K562 (cell line): ENCODE measurements around the gene KPNA1. TPM values are rescaled to one million over a fixed set of nuclear protein-coding genes. Genes with fewer than 3 reads are reported as not detected.

Experiments
- EWSR1 ChIP-seq: fragments of 450-650 bp; IDR thresholded peaks from 2 replicates; pipeline ENCODE4 v1.6.1; 2018; ENCODE audit warnings: borderline replicate concordance, mild to moderate bottlenecking, low read depth, moderate library complexity; ENCODE audit not compliant: partially characterized antibody
- KHSRP ChIP-seq: fragments of 450-650 bp; IDR thresholded peaks from 2 replicates; pipeline ENCODE4 v1.6.1; 2017
- MAFF ChIP-seq: IDR thresholded peaks from 2 replicates; pipeline ENCODE4 v1.6.1; 2012; ENCODE audit warnings: low read length, improper control_type of control experiment
- NR2C1 ChIP-seq, 2 experiments: fragments of 450-650 bp; IDR thresholded peaks; 2 replicates each; pipeline ENCODE4 v1.6.1; 2017; ENCODE audit warnings: mild to moderate bottlenecking in 2 of 2, antibody characterized with exemption in 1 of 2, inconsistent platforms in 1 of 2, missing compliant biosample characterization in 1 of 2, missing genetic modification characterization in 1 of 2
- OTX1 ChIP-seq: fragments of 450-650 bp; formaldehyde crosslinking; IDR thresholded peaks from 2 replicates; pipeline ENCODE4 v1.4.0; 2022; ENCODE audit warnings: mild to moderate bottlenecking
- POU5F1 ChIP-seq: fragments of 150-350 bp; IDR thresholded peaks from 2 replicates; pipeline ENCODE4 v1.6.1; 2014; ENCODE audit warnings: borderline replicate concordance, low read length, low read depth, mild to moderate bottlenecking; ENCODE audit not compliant: partially characterized antibody
- PREB ChIP-seq: sonication (generic); formaldehyde crosslinking; IDR thresholded peaks from 2 replicates; pipeline ENCODE4 v1.8.1; 2023; ENCODE audit warnings: mild to moderate bottlenecking, missing genetic modification reagents
- RBM14 ChIP-seq: fragments of 200-400 bp; formaldehyde crosslinking; IDR thresholded peaks from 2 replicates; pipeline ENCODE4 v1.6.1; 2018; ENCODE audit warnings: low read depth, mild to moderate bottlenecking, low read length, moderate library complexity, borderline replicate concordance; ENCODE audit not compliant: insufficient read depth
- TAF7 ChIP-seq: fragments of 450-650 bp; IDR thresholded peaks from 2 replicates; pipeline ENCODE4 v1.6.1; 2016; ENCODE audit warnings: missing genetic modification characterization, missing compliant biosample characterization
- ZBTB5 ChIP-seq: fragments of 450-650 bp; IDR thresholded peaks from 2 replicates; pipeline ENCODE4 v1.6.1; 2017; ENCODE audit warnings: antibody characterized with exemption
- ZNF445 ChIP-seq: fragments of 250-450 bp; sonication (Bioruptor Pico); IDR thresholded peaks from 2 replicates; pipeline ENCODE4 v1.4.0; 2020; ENCODE audit warnings: low read depth, mild to moderate bottlenecking, moderate library complexity
- ZZZ3 ChIP-seq: fragments of 450-650 bp; IDR thresholded peaks from 2 replicates; pipeline ENCODE4 v1.6.1; 2016; ENCODE audit warnings: antibody characterized with exemption, mild to moderate bottlenecking, moderate library complexity
- polyA plus RNA-seq, 8 experiments: library from polyadenylated mRNA; depleted of rRNA in 4 of 8; stranded (reverse) in 5 of 8; unstranded in 3 of 8; fragments of >200 nt; fragmentation: Nextera tagmentation in 2 of 8; fragmentation: Illumina TruSeq in 1 of 8; extraction: Ambion mirVana in 2 of 8; extraction: Trizol in 1 of 8; gene quantifications; 2 replicates each; pipeline versions ENCODE4 v1.2.1 to v1.2.3, GENCODE V29; 2011 to 2014; ENCODE audit warnings: inconsistent platforms in 1 of 8, missing spikeins in 1 of 8
- total RNA-seq, 7 experiments: library from RNA; depleted of rRNA in 6 of 7; stranded (reverse); fragments of >200 nt in 6 of 7; fragmentation: Illumina TruSeq in 2 of 7; extraction: Trizol in 2 of 7; gene quantifications; 2 replicates each; pipeline versions ENCODE4 v1.2.1 to v1.2.3, GENCODE V29; 2011 to 2021; ENCODE audit warnings: low replicate concordance in 1 of 7
- TF ChIP-seq, protein P1 (sequence below): fragments of 450-650 bp; IDR thresholded peaks from 2 replicates; pipeline ENCODE4 v1.6.1; 2016; ENCODE audit warnings: borderline replicate concordance
- TF ChIP-seq, protein P2 (sequence below): fragments of 450-650 bp; IDR thresholded peaks from 2 replicates; pipeline ENCODE4 v1.6.1; 2017; ENCODE audit warnings: antibody characterized with exemption, mild to moderate bottlenecking

Gene KPNA1
- total and polyA plus RNA-seq, 9 of the 15 experiments (the other 6 are each of a cell fraction or from before 2014, with no cell fraction given), result 9.3 to 53.8 (median 33.5) TPM

GRCh38 chr3:122382888-122383666 lies 131.7 kb downstream of the KPNA1 start, which contains the start of gene MIX23 (continued):
- TF ChIP-seq RBM14 (no peak), ZZZ3 (no peak), POU5F1 (no peak), ZNF445 (CRISPR knock-in tag) (no peak), NR2C1 (IDR thresholded peaks at IDR 0.05) (peak; percentile 54; the same call in 1 of the 2 replicates), NR2C1 (tag; IDR thresholded peaks at IDR 0.05) (peak; percentile 46; the same call in 1 of the 2 replicates), OTX1 (no peak), EWSR1 (no peak), TAF7 (tag) (peak; percentile 69; the same call in 1 of the 2 replicates), ZBTB5 (peak; percentile 91), PREB (CRISPR knock-in tag) (no peak), KHSRP (no peak), MAFF (no peak)
- TF ChIP-seq, protein P1, sequence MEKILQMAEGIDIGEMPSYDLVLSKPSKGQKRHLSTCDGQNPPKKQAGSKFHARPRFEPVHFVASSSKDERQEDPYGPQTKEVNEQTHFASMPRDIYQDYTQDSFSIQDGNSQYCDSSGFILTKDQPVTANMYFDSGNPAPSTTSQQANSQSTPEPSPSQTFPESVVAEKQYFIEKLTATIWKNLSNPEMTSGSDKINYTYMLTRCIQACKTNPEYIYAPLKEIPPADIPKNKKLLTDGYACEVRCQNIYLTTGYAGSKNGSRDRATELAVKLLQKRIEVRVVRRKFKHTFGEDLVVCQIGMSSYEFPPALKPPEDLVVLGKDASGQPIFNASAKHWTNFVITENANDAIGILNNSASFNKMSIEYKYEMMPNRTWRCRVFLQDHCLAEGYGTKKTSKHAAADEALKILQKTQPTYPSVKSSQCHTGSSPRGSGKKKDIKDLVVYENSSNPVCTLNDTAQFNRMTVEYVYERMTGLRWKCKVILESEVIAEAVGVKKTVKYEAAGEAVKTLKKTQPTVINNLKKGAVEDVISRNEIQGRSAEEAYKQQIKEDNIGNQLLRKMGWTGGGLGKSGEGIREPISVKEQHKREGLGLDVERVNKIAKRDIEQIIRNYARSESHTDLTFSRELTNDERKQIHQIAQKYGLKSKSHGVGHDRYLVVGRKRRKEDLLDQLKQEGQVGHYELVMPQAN, result peak; percentile 95
- TF ChIP-seq, protein P2, sequence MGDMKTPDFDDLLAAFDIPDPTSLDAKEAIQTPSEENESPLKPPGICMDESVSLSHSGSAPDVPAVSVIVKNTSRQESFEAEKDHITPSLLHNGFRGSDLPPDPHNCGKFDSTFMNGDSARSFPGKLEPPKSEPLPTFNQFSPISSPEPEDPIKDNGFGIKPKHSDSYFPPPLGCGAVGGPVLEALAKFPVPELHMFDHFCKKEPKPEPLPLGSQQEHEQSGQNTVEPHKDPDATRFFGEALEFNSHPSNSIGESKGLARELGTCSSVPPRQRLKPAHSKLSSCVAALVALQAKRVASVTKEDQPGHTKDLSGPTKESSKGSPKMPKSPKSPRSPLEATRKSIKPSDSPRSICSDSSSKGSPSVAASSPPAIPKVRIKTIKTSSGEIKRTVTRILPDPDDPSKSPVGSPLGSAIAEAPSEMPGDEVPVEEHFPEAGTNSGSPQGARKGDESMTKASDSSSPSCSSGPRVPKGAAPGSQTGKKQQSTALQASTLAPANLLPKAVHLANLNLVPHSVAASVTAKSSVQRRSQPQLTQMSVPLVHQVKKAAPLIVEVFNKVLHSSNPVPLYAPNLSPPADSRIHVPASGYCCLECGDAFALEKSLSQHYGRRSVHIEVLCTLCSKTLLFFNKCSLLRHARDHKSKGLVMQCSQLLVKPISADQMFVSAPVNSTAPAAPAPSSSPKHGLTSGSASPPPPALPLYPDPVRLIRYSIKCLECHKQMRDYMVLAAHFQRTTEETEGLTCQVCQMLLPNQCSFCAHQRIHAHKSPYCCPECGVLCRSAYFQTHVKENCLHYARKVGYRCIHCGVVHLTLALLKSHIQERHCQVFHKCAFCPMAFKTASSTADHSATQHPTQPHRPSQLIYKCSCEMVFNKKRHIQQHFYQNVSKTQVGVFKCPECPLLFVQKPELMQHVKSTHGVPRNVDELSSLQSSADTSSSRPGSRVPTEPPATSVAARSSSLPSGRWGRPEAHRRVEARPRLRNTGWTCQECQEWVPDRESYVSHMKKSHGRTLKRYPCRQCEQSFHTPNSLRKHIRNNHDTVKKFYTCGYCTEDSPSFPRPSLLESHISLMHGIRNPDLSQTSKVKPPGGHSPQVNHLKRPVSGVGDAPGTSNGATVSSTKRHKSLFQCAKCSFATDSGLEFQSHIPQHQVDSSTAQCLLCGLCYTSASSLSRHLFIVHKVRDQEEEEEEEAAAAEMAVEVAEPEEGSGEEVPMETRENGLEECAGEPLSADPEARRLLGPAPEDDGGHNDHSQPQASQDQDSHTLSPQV, result peak; percentile 27; the same call in 1 of the 2 replicates
